ENCODE measurements around the gene GNAT1. TPM values are rescaled to one million over a fixed set of nuclear protein-coding genes. Genes with fewer than 3 reads are reported as not detected.

Gene GNAT1
- total and polyA plus RNA-seq, 2 of the 13 experiments (the other 11 are each of a cell fraction or from before 2014, with no cell fraction given): 0.15 TPM; not detected in 1

- TF ChIP-seq TFE3 (CRISPR knock-in tag; IDR thresholded peaks at IDR 0.05) (no peak), CCDC6 (CRISPR knock-in tag; IDR thresholded peaks at IDR 0.05) (no peak), HNF4A (CRISPR knock-in tag; IDR thresholded peaks at IDR 0.05) (peak; percentile 92), ZBTB1 (CRISPR knock-in tag; IDR thresholded peaks at IDR 0.05; ENCODE audit: borderline replicate concordance) (no peak), MYC (CRISPR knock-in tag; IDR thresholded peaks at IDR 0.05; ENCODE audit: borderline replicate concordance) (peak; percentile 27; the same call in 1 of the 2 replicates), RAD21 (CRISPR knock-in tag; IDR thresholded peaks at IDR 0.05) (0 out of 2 replicates have a peak, but pooled peaks have one; percentile 29), PATZ1 (CRISPR knock-in tag; IDR thresholded peaks at IDR 0.05) (peak; percentile 99), SKI (IDR thresholded peaks at IDR 0.05; ENCODE audit: partially characterized antibody) (peak; percentile 45), NR0B2 (CRISPR knock-in tag; IDR thresholded peaks at IDR 0.05) (no peak), ZBTB34 (CRISPR knock-in tag; IDR thresholded peaks at IDR 0.05) (peak; percentile 77; the same call in 1 of the 2 replicates), KAT2B (IDR thresholded peaks at IDR 0.05; ENCODE audit: borderline replicate concordance, low read depth, low read length) (peak; percentile 9; the same call in 1 of the 2 replicates), HOXA5 (CRISPR knock-in tag; IDR thresholded peaks at IDR 0.05) (peak; percentile 97), ZFAT (CRISPR knock-in tag; conservative IDR thresholded peaks at IDR 0.05) (no peak), ZBTB14 (CRISPR knock-in tag; IDR thresholded peaks at IDR 0.05) (no peak), KLF13 (CRISPR knock-in tag; IDR thresholded peaks at IDR 0.05) (no peak), U2AF2 (IDR thresholded peaks at IDR 0.05; ENCODE audit: low read depth, low read length) (no peak), ZNF275 (CRISPR knock-in tag; IDR thresholded peaks at IDR 0.05; ENCODE audit: borderline replicate concordance) (no peak; the same call in 1 of the 2 replicates), NFRKB (IDR thresholded peaks at IDR 0.05) (no peak)
Measured at GRCh38 chr3:50210510-50211367, 19.3 kb downstream of the GNAT1 start (continued).

Measured in HepG2 (cell line).